H1 (cell line): ENCODE data around the gene RAB1A. TPM values are rescaled to one million over a fixed set of nuclear protein-coding genes. Genes with fewer than 3 reads are reported as not detected.

ENCODE experiments used
- CTCF ChIA-PET: fragments of 300-600 bp; sonication (Branson Sonifier 250); formaldehyde crosslinking; loops from one replicate; lab custom pipeline; 2021; ENCODE audit not compliant: partially characterized antibody; lab: Charles Lee
- POLR2A ChIA-PET: fragments of 300-600 bp; sonication (Branson Sonifier 250); formaldehyde crosslinking; loops from one replicate; lab custom pipeline; 2021; ENCODE audit warnings: inconsistent platforms; ENCODE audit not compliant: partially characterized antibody; lab: Charles Lee
- DNase-seq, 2 experiments: peaks; one replicate each; pipeline versions ENCODE4 v3.0.0 to v3.0.0-alpha.2; 2010 to 2022; ENCODE audit warnings: low spot score in 2 of 2, low read depth in 1 of 2, mixed read lengths in 1 of 2
- FAIRE-seq: peaks from 2 replicates; lab custom pipeline; 2011; peaks lifted over from hg19 to GRCh38; lab: Jason Lieb, UNC
- H2AFZ ChIP-seq: 2 replicates; pipeline ENCODE4 v1.8.1; 2012; ENCODE audit warnings: low read length, inconsistent platforms
- H2AK5ac ChIP-seq: 2 replicates; pipeline ENCODE4 v1.6.1; 2013; ENCODE audit warnings: low read depth, low read length
- H2BK120ac ChIP-seq: replicated peaks from 2 replicates; pipeline ENCODE3; 2013; ENCODE audit warnings: low read depth, low read length, inconsistent platforms
- H2BK12ac ChIP-seq: 2 replicates; pipeline ENCODE4 v1.6.1; 2013; ENCODE audit warnings: low read depth, low read length
- H2BK15ac ChIP-seq: 2 replicates; pipeline ENCODE4 v1.6.1; 2013; ENCODE audit warnings: low read length
- H2BK20ac ChIP-seq: 2 replicates; pipeline ENCODE4 v1.6.1; 2013; ENCODE audit warnings: low read length
- H2BK5ac ChIP-seq: 2 replicates; pipeline ENCODE4 v1.6.1; 2013; ENCODE audit warnings: low read depth, low read length
- H3K14ac ChIP-seq: 2 replicates; pipeline ENCODE4 v1.6.1; 2013; ENCODE audit warnings: inconsistent platforms; ENCODE audit not compliant: insufficient read length
- H3K18ac ChIP-seq: 2 replicates; pipeline ENCODE4 v1.6.1; 2013; ENCODE audit warnings: low read length; ENCODE audit errors: extremely low read depth
- H3K23ac ChIP-seq: 2 replicates; pipeline ENCODE4 v1.6.1; 2013; ENCODE audit warnings: inconsistent platforms; ENCODE audit not compliant: insufficient read length
- H3K23me2 ChIP-seq: 2 replicates; pipeline ENCODE4 v1.6.1; 2013; ENCODE audit warnings: low read depth, low read length
- H3K27ac ChIP-seq: 2 replicates; pipeline ENCODE4 v1.6.1; 2011; ENCODE audit warnings: low read depth, low read length, inconsistent platforms
- H3K27me3 ChIP-seq, 4 experiments: replicated peaks in 1 of 4; 1 replicate in 1 of 4; 2 replicates in 3 of 4; pipeline versions ENCODE4 v1.6.1 to v1.8.1; 2011 to 2013; ENCODE audit warnings: low read length in 3 of 4, mild to moderate bottlenecking in 3 of 4, inconsistent platforms in 2 of 4, mixed read lengths in 2 of 4, moderate library complexity in 1 of 4; ENCODE audit not compliant: control insufficient read depth in 3 of 4, insufficient read depth in 3 of 4; ENCODE audit errors: extremely low read depth in 1 of 4
- H3K36me3 ChIP-seq, 4 experiments: 2 replicates each; pipeline versions ENCODE4 v1.6.1 to v1.8.1; 2011 to 2013; ENCODE audit warnings: mild to moderate bottlenecking in 4 of 4, low read length in 3 of 4, moderate library complexity in 2 of 4, control low read depth in 1 of 4, inconsistent platforms in 1 of 4; ENCODE audit not compliant: insufficient read depth in 4 of 4, control insufficient read depth in 2 of 4
- H3K4ac ChIP-seq: replicated peaks from 2 replicates; pipeline ENCODE3; 2013; ENCODE audit warnings: low read length, low read depth, mixed read lengths, inconsistent platforms; ENCODE audit not compliant: insufficient read length
- H3K4me1 ChIP-seq, 4 experiments: replicated peaks in 1 of 4; 1 replicate in 1 of 4; 2 replicates in 3 of 4; pipeline versions ENCODE4 v1.6.1 to v1.8.1; 2011 to 2013; ENCODE audit warnings: low read length in 3 of 4, inconsistent platforms in 2 of 4, mixed read lengths in 1 of 4; ENCODE audit not compliant: insufficient read depth in 4 of 4, control insufficient read depth in 3 of 4
- H3K4me2 ChIP-seq, 2 experiments: 2 replicates each; pipeline versions ENCODE4 v1.6.1 to v1.8.1; 2011 to 2013; ENCODE audit warnings: low read depth in 2 of 2, low read length in 2 of 2, control low read depth in 1 of 2, inconsistent platforms in 1 of 2, mild to moderate bottlenecking in 1 of 2; ENCODE audit not compliant: insufficient read depth in 1 of 2
- H3K4me3 ChIP-seq, 4 experiments: fragments of 200-600, 300-600 bp in 1 of 4; sonication (generic), shearing (Covaris generic), sonication (Bioruptor Twin) in 1 of 4; 2 replicates each; pipeline versions ENCODE4 v1.5.1 to v1.8.1; 2011 to 2016; ENCODE audit warnings: low read length in 4 of 4, low read depth in 3 of 4, control low read depth in 2 of 4, inconsistent platforms in 2 of 4, mild to moderate bottlenecking in 2 of 4, mixed read lengths in 1 of 4, moderate library complexity in 1 of 4; ENCODE audit not compliant: insufficient read depth in 2 of 4; ENCODE audit errors: extremely low read depth in 1 of 4
- H3K56ac ChIP-seq: replicated peaks from 2 replicates; pipeline ENCODE3; 2013; ENCODE audit warnings: low read depth, mild to moderate bottlenecking, mixed read lengths, low read length, inconsistent platforms; ENCODE audit not compliant: insufficient read length
- H3K79me1 ChIP-seq: 2 replicates; pipeline ENCODE4 v1.6.1; 2013; ENCODE audit warnings: low read depth, low read length, control low read depth
- H3K79me2 ChIP-seq, 2 experiments: 2 replicates each; pipeline versions ENCODE4 v1.6.1 to v1.8.1; 2012 to 2013; ENCODE audit warnings: low read length in 2 of 2, mild to moderate bottlenecking in 2 of 2, inconsistent platforms in 1 of 2; ENCODE audit not compliant: insufficient read depth in 2 of 2, control insufficient read depth in 1 of 2
- H3K9ac ChIP-seq, 4 experiments: replicated peaks in 1 of 4; 1 replicate in 1 of 4; 2 replicates in 3 of 4; pipeline versions ENCODE4 v1.6.1 to v1.8.1; 2011 to 2013; ENCODE audit warnings: low read depth in 3 of 4, low read length in 3 of 4, control low read depth in 2 of 4, mild to moderate bottlenecking in 2 of 4, moderate library complexity in 2 of 4, inconsistent platforms in 1 of 4; ENCODE audit errors: extremely low read depth in 1 of 4
- H3K9me3 ChIP-seq, 2 experiments: 2 replicates each; pipeline versions ENCODE4 v1.6.1 to v1.8.1; 2012 to 2013; ENCODE audit warnings: mild to moderate bottlenecking in 2 of 2, moderate library complexity in 2 of 2, control low read depth in 1 of 2, inconsistent platforms in 1 of 2, low read depth in 1 of 2, low read length in 1 of 2, mixed read lengths in 1 of 2; ENCODE audit not compliant: insufficient read depth in 2 of 2
- H4K20me1 ChIP-seq, 2 experiments: replicated peaks in 1 of 2; 2 replicates each; pipeline versions ENCODE3 to v1.8.1; 2011 to 2013; ENCODE audit warnings: inconsistent platforms in 2 of 2, low read length in 2 of 2, mild to moderate bottlenecking in 1 of 2; ENCODE audit not compliant: insufficient read depth in 2 of 2, control insufficient read depth in 1 of 2
- H4K5ac ChIP-seq: 2 replicates; pipeline ENCODE4 v1.6.1; 2013; ENCODE audit warnings: low read length, low read depth, mixed read lengths, inconsistent platforms; ENCODE audit not compliant: insufficient read length
- H4K8ac ChIP-seq: 2 replicates; pipeline ENCODE4 v1.8.0; 2013; ENCODE audit warnings: mild to moderate bottlenecking, moderate library complexity, low read length, inconsistent platforms; ENCODE audit not compliant: insufficient read depth; ENCODE audit errors: extremely low read depth
- H4K91ac ChIP-seq: replicated peaks from 2 replicates; pipeline ENCODE3; 2013; ENCODE audit warnings: low read length, mixed read lengths, inconsistent platforms; ENCODE audit not compliant: insufficient read length
- ATF3 ChIP-seq: IDR thresholded peaks from 2 replicates; pipeline ENCODE4 v1.6.1; 2011; ENCODE audit warnings: low read depth, mild to moderate bottlenecking, low read length; ENCODE audit not compliant: insufficient read depth
- CHD1 ChIP-seq: IDR thresholded peaks from 2 replicates; pipeline ENCODE4 v1.6.1; 2012; ENCODE audit warnings: low read depth, low read length, improper control_type of control experiment
- KDM1A ChIP-seq: fragments of 200-600, 300-600 bp; sonication (generic); IDR thresholded peaks from 2 replicates; pipeline ENCODE4 v1.7.1; 2016; ENCODE audit warnings: mild to moderate bottlenecking, low read length, borderline replicate concordance
- KDM5A ChIP-seq: fragments of 200-600 bp; IDR thresholded peaks from 2 replicates; pipeline ENCODE4 v1.7.1; 2012; ENCODE audit warnings: mild to moderate bottlenecking, low read length, inconsistent platforms, mixed read lengths
- POLR2AphosphoS5 ChIP-seq: IDR thresholded peaks from 2 replicates; pipeline ENCODE4 v1.6.1; 2011; ENCODE audit warnings: low read depth, low read length
- RFX5 ChIP-seq: IDR thresholded peaks from 2 replicates; pipeline ENCODE4 v1.6.1; 2011; ENCODE audit warnings: low read depth, low read length, improper control_type of control experiment, borderline replicate concordance
- SIN3A ChIP-seq, 2 experiments: IDR thresholded peaks in 1 of 2; conservative IDR thresholded peaks in 1 of 2; 2 replicates each; pipeline ENCODE4 v1.6.1; 2011 to 2012; ENCODE audit warnings: low read length in 2 of 2, improper control_type of control experiment in 1 of 2, low read depth in 1 of 2, mild to moderate bottlenecking in 1 of 2
- SIX5 ChIP-seq: IDR thresholded peaks from 2 replicates; pipeline ENCODE4 v1.6.1; 2011; ENCODE audit warnings: mild to moderate bottlenecking, low read depth, low read length
- WGBS, 2 experiments: shearing (Covaris generic) in 1 of 2; methylation state at CpG; one replicate each; pipeline versions ENCODE4 v1.1.6 to v1.1.7; 2013 to 2015; ENCODE audit warnings: low lambda C conversion rate in 2 of 2, mixed read lengths in 2 of 2, inconsistent platforms in 1 of 2, low coverage in 1 of 2, missing lambda C conversion rate in 1 of 2; ENCODE audit not compliant: insufficient replicate concordance in 2 of 2, insufficient coverage in 1 of 2, insufficient read length in 1 of 2; ENCODE audit errors: extremely low coverage in 1 of 2, missing lambda C conversion rate in 1 of 2; 5-methylcytosine and 5-hydroxymethylcytosine counted together
- polyA plus RNA-seq, 7 experiments: library from polyadenylated mRNA; depleted of rRNA in 3 of 7; stranded (reverse) in 5 of 7; unstranded in 2 of 7; fragments of >200 nt in 5 of 7; fragments of 200-250 nt in 2 of 7; gene quantifications; 1 replicate in 5 of 7; 2 replicates in 1 of 7; 4 replicates in 1 of 7; pipeline versions ENCODE4 v1.2.1 to v1.2.3, GENCODE V29; 2011 to 2013; ENCODE audit warnings: missing spikeins in 2 of 7, mixed read lengths in 2 of 7
- total RNA-seq: library from RNA; stranded (reverse); fragmentation: NEBNext Ultra II Directional; extraction: Animal tissue kit (Norgen Biotek cat#: 25700); gene quantifications from 2 replicates; pipeline ENCODE4 v1.2.1, GENCODE V29; 2021
- TF ChIP-seq, protein P1 (sequence below): IDR thresholded peaks from 2 replicates; pipeline ENCODE4 v1.6.1; 2011; ENCODE audit warnings: low read length, improper control_type of control experiment
- TF ChIP-seq, protein P2 (sequence below), 3 experiments: IDR thresholded peaks; 1 replicate in 2 of 3; 2 replicates in 1 of 3; pipeline versions ENCODE4 v1.5.1 to v1.6.1; 2011; ENCODE audit warnings: low read length in 3 of 3, mild to moderate bottlenecking in 3 of 3, inconsistent platforms in 2 of 3, low read depth in 1 of 3, moderate library complexity in 1 of 3; ENCODE audit not compliant: insufficient read depth in 1 of 3; ENCODE audit errors: control extremely low read depth in 1 of 3

RAB1A gene
- total and polyA plus RNA-seq, 2 of the 8 experiments (the other 6 are each of a cell fraction or from before 2014, with no cell fraction given) = 77.9 to 120 TPM

DNA sequence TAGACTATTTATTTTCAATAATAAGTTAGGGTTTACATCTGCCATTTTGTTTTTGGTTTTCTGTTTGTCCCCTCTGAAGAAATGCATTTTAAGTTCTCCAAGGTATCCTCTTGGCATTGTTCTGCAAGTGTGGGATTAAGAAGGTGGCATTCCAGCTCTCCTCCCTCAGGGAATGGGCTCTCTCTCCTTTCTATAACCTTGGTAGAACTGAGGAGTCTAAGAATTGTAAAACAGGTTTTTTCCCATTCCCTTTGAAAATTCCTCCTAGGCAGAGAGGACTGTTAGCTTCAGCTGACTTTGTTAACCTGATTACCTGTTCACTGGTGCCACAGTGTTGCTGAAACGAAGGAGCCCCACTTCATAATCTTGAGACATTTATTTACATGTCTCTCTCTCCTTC is 26.1 kb upstream of the RAB1A start:
- Histone ChIP-seq H2AFZ (no peak overlapping the region), H3K27me3 (no peaks in the 10 kb centered on the region), H3K4me1 (no peaks in the 10 kb centered on the region)
- TF ChIP-seq ATF3 (no peak), CHD1 (no peak), KDM1A (no peak), POLR2AphosphoS5 (no peak), SIX5 (no peak), RFX5 (no peak), SIN3A (conservative IDR thresholded peaks at IDR 0.05 in 1 of 2, IDR thresholded peaks at IDR 0.05 in 1 of 2; ENCODE audit: low read depth in 1 of 2, low read length in 2 of 2) (no peak), KDM5A (no peak)
- TF ChIP-seq, protein P1, sequence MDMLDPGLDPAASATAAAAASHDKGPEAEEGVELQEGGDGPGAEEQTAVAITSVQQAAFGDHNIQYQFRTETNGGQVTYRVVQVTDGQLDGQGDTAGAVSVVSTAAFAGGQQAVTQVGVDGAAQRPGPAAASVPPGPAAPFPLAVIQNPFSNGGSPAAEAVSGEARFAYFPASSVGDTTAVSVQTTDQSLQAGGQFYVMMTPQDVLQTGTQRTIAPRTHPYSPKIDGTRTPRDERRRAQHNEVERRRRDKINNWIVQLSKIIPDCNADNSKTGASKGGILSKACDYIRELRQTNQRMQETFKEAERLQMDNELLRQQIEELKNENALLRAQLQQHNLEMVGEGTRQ = no peak
- TF ChIP-seq, protein P2, sequence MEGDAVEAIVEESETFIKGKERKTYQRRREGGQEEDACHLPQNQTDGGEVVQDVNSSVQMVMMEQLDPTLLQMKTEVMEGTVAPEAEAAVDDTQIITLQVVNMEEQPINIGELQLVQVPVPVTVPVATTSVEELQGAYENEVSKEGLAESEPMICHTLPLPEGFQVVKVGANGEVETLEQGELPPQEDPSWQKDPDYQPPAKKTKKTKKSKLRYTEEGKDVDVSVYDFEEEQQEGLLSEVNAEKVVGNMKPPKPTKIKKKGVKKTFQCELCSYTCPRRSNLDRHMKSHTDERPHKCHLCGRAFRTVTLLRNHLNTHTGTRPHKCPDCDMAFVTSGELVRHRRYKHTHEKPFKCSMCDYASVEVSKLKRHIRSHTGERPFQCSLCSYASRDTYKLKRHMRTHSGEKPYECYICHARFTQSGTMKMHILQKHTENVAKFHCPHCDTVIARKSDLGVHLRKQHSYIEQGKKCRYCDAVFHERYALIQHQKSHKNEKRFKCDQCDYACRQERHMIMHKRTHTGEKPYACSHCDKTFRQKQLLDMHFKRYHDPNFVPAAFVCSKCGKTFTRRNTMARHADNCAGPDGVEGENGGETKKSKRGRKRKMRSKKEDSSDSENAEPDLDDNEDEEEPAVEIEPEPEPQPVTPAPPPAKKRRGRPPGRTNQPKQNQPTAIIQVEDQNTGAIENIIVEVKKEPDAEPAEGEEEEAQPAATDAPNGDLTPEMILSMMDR (IDR thresholded peaks at IDR 0.05; ENCODE audit: control extremely low read depth in 1 of 3, insufficient read depth in 1 of 3, low read depth in 1 of 3, low read length in 3 of 3) = no peak

More for the DNA sequence above, 26.1 kb upstream of the RAB1A start:
- H2AK5ac ChIP-seq = no peak overlapping the region
- H3K23me2 ChIP-seq = no peaks in the 10 kb centered on the region
- H3K4me3 ChIP-seq = no peak overlapping the region
- 86% methylated on average over 1 of the region's 1 CpG; no CpG with 5 or more reads in 1 of the 2 experiments for WGBS, 2 experiments
- no peaks in the 10 kb centered on the region for H3K79me2 ChIP-seq
- no peak overlapping the region for H2BK12ac ChIP-seq
- H3K9me3 ChIP-seq = no peaks in the 10 kb centered on the region
- no peak overlapping the region for H2BK20ac ChIP-seq
- H3K79me1 ChIP-seq = no peaks in the 10 kb centered on the region
- H3K9ac ChIP-seq = no peak overlapping the region
- H3K56ac ChIP-seq = no peak overlapping the region
- DNase-seq (no peak), FAIRE-seq (no peak)
- no peak overlapping the region for H3K18ac ChIP-seq
- H2BK120ac ChIP-seq = no peak overlapping the region
- H3K23ac ChIP-seq = no peak overlapping the region
- H4K20me1 ChIP-seq = no peaks in the 10 kb centered on the region
- H3K36me3 ChIP-seq = no peaks in the 10 kb centered on the region
- ChIA-PET CTCF (interaction anchor here (1.5 to 5.8 kb wide), 3 partner anchors 8 to 92 kb away, joined by 3 to 23 read pairs (median 4); no protein-coding TSS in a partner anchor), POLR2A (interaction anchor here (1.1 kb wide), 1 partner anchor 26 kb away, joined by 3 read pairs; the partner anchor contains the start of gene RAB1A)
- no peak overlapping the region for H3K4ac ChIP-seq
- no peak overlapping the region for H4K91ac ChIP-seq
- H4K8ac ChIP-seq = no peak overlapping the region
- H2BK5ac ChIP-seq = no peak overlapping the region
- H4K5ac ChIP-seq = no peak overlapping the region
- H3K4me2 ChIP-seq = no peak overlapping the region
- H3K27ac ChIP-seq = no peak overlapping the region
- no peak overlapping the region for H2BK15ac ChIP-seq
- H3K14ac ChIP-seq = no peak overlapping the region
